Subcutaneous abdominal adipose tissue (tissue), 5 donors: ENCODE measurements around the gene MKNK2.

Experiments used
- H3K27ac ChIP-seq: one replicate; pipeline ENCODE4 v1.7.0; 2013; ENCODE audit warnings: low read depth, mild to moderate bottlenecking, inconsistent platforms, low read length, moderate library complexity
- H3K27me3 ChIP-seq, 5 donors: one replicate each; pipeline ENCODE4 v1.7.0; 2013; ENCODE audit warnings: low read length in 5 of 5, inconsistent platforms in 1 of 5; ENCODE audit not compliant: control insufficient read depth in 5 of 5, insufficient read depth in 4 of 5
- H3K36me3 ChIP-seq, 5 donors: one replicate each; pipeline ENCODE4 v1.7.0; 2013; ENCODE audit warnings: low read length in 5 of 5; ENCODE audit not compliant: control insufficient read depth in 5 of 5, insufficient read depth in 5 of 5
- H3K4me1 ChIP-seq, 5 donors: one replicate each; pipeline ENCODE4 v1.7.0; 2013; ENCODE audit warnings: low read length in 5 of 5, mild to moderate bottlenecking in 3 of 5, moderate library complexity in 1 of 5; ENCODE audit not compliant: control insufficient read depth in 5 of 5, insufficient read depth in 5 of 5
- H3K4me3 ChIP-seq, 5 donors: one replicate each; pipeline ENCODE4 v1.7.0; 2013; ENCODE audit warnings: low read length in 5 of 5, low read depth in 1 of 5
- H3K9ac ChIP-seq, 5 donors: one replicate each; pipeline ENCODE4 v1.7.0; 2013; ENCODE audit warnings: low read length in 5 of 5, mild to moderate bottlenecking in 4 of 5, moderate library complexity in 3 of 5
- H3K9me3 ChIP-seq, 5 donors: one replicate each; pipeline ENCODE4 v1.7.0; 2013; ENCODE audit warnings: low read length in 5 of 5; ENCODE audit not compliant: control insufficient read depth in 5 of 5
- donor health status: healthy.
- donor health status: healthy.
- donor health status: healthy.
- donor health status: healthy.
- donor health status: healthy.

Gene MKNK2

GRCh38 chr19:2050991-2051772 lies at the start of gene MKNK2:
TSS of gene MKNK2 (minus strand) at chr19:2051244. CDS start at chr19:2050851, 393 bp downstream.
- Histone ChIP-seq H3K4me1 (peaks cover 24 to 76% (median 72%) of the 10 kb centered on the region in 5 donors), H3K9me3 (no peaks in the 10 kb centered on the region), H3K27ac (peak within 1 kb of the TSS; percentile 98), H3K4me3 (peak within 1 kb of the TSS; percentile 72 to 98 (median 93)), H3K36me3 (peaks cover 0 to 22% (median 16%) of the 10 kb centered on the region in 5 donors), H3K9ac (peak within 1 kb of the TSS; percentile 89 to 95 (median 90)), H3K27me3 (peaks cover 0 to 4% (median 0%) of the 10 kb centered on the region in 5 donors)

DNA sequence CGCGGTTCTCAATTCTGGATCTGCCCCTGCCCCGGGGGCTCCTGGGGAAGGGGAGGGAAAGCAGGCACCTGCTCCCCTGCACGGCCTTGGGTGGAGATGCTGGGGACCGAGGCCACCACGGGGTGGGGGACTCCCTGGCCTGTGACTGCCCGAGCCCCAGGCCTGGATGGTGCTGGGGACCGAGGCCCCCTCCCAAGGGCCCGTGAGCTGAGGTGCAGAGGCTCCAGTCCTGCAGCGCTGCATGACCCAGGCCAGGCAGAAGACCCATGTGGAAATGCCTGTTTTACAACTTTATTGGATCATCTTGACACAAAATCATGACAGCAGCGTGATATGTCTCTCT lies 49.6 kb upstream of the MKNK2 start:
- H3K36me3 ChIP-seq, result peaks cover 0 to 53% (median 39%) of the 10 kb centered on the region in 5 donors
- H3K4me3 ChIP-seq, result no peak overlapping the region
- no peak overlapping the region for H3K27ac ChIP-seq
- H3K27me3 ChIP-seq, result no peaks in the 10 kb centered on the region
- H3K9me3 ChIP-seq, result peaks cover 0 to 2% (median 0%) of the 10 kb centered on the region in 5 donors
- peaks cover 1 to 12% (median 11%) of the 10 kb centered on the region in 5 donors for H3K4me1 ChIP-seq
- no peak overlapping the region for H3K9ac ChIP-seq

DNA sequence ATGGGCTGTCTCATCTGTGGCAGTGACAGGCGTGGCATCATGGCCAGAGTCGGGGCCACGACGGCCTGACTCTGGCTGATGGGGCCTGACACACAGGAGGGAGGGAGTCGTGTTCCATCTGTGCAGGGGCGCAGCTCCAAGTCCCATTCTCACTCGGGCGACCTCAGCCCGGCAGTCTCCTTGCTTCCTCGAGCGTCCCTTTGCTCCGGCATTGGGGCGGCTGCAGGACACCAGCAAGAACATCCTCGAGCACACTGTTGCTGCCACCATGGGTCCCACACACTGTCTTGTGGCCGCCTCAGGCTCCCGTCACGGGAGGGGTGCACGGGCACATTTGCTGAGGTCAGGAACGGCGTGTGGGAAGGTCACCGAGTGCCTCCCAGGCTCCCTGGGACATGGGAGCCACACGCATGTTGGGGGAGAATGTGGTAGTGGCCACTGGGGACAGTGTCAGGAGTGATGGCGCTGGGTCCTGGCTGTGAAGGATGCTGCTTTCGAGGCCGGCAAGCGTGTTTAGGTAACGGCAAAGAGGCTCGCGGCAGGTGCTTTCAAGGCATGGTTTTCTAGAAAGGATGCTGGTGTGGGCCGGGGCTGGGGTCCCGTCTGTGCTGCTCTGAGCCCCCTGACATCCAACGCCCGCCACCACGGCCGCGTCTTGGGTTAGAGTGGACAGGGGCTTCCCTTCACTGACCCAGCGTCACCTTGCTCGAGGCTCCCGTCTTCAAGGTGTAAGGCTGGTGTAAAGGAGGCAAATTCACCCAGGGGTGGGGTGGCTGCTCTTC lies 49.1 kb upstream of the MKNK2 start:
- Histone ChIP-seq H3K4me3 (no peak overlapping the region), H3K36me3 (peaks cover 0 to 48% (median 35%) of the 10 kb centered on the region in 5 donors), H3K27me3 (no peaks in the 10 kb centered on the region), H3K9me3 (no peaks in the 10 kb centered on the region), H3K27ac (no peak overlapping the region), H3K9ac (no peak overlapping the region), H3K4me1 (peaks cover 1 to 18% (median 16%) of the 10 kb centered on the region in 5 donors)

- no peaks in the 10 kb centered on the region for H3K9me3 ChIP-seq
- peaks cover 5 to 29% (median 26%) of the 10 kb centered on the region in 5 donors for H3K4me1 ChIP-seq
- no peak overlapping the region for H3K27ac ChIP-seq
- H3K4me3 ChIP-seq, result no peak overlapping the region
- H3K9ac ChIP-seq, result no peak overlapping the region
- peaks cover 0 to 42% (median 35%) of the 10 kb centered on the region in 5 donors for H3K36me3 ChIP-seq
- no peaks in the 10 kb centered on the region for H3K27me3 ChIP-seq
Measured at GRCh38 chr19:2099054-2099501, 48.0 kb upstream of the MKNK2 start.

DNA sequence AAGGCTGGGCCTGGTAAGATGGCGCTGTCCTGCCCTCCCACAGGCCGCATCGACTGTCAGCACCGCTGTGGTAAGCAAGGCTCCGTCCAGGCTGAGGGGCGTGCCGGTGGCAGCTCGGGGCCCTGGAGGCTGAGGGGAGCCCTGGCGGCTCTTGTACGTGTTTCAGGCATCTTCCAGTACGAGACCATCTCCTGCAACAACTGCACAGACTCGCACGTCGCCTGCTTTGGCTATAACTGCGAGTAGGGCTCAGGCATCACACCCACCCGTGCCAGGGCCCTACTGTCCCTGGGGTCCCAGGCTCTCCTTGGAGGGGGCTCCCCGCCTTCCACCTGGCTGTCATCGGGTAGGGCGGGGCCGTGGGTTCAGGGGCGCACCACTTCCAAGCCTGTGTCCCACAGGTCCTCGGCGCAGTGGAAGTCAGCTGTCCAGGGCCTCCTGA lies 46.9 kb upstream of the MKNK2 start:
- H3K27me3 ChIP-seq, result no peaks in the 10 kb centered on the region
- peaks cover 0 to 39% (median 31%) of the 10 kb centered on the region in 5 donors for H3K36me3 ChIP-seq
- H3K4me3 ChIP-seq, result no peak overlapping the region
- H3K9me3 ChIP-seq, result no peaks in the 10 kb centered on the region
- no peak overlapping the region for H3K9ac ChIP-seq
- H3K27ac ChIP-seq, result no peak overlapping the region
- H3K4me1 ChIP-seq, result peaks cover 5 to 40% (median 33%) of the 10 kb centered on the region in 5 donors

DNA sequence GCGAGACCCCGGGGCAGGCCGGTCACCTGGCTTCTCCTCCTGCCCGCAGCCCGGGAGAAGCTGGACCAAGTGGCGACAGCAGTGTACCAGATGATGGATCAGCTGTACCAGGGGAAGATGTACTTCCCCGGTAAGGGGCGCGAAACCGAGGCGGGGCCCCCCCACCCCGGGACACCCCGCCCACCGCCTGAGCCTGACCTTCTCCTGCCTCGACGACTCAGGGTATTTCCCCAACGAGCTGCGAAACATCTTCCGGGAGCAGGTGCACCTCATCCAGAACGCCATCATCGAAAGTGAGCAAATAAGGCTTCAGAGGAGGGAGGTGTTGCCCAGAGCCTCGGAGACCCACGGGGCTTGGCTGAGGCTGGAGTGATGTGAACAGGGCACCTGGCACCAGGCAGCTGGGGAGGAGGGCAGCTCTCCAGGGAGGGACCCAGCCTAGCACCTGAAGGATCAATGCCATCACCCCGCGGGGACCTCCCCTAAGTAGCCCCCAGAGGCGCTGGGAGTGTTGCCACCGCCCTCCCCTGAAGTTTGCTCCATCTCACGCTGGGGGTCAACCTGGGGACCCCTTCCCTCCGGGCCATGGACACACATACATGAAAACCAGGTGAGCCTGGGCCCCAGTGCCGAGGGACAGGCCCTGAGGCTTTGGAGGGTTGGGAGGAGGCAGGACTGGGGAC lies 46.3 kb upstream of the MKNK2 start:
- Histone ChIP-seq H3K36me3 (peaks cover 0 to 36% (median 31%) of the 10 kb centered on the region in 5 donors), H3K27ac (no peak overlapping the region), H3K4me3 (peak overlapping the region in 4 of 5 donors; percentile 56 to 69 (median 64)), H3K4me1 (peaks cover 5 to 45% (median 35%) of the 10 kb centered on the region in 5 donors), H3K27me3 (no peaks in the 10 kb centered on the region), H3K9me3 (no peaks in the 10 kb centered on the region), H3K9ac (peak overlapping the region in 3 of 5 donors; percentile 30 to 62 (median 33))

- peak within 1 kb of the TSS in 4 of 5 donors; percentile 54 to 88 (median 75) for H3K9ac ChIP-seq
- H3K4me1 ChIP-seq, result peaks cover 5 to 51% (median 39%) of the 10 kb centered on the region in 5 donors
Measured at GRCh38 chr19:2096480-2097202, 45.6 kb upstream of the MKNK2 start, which contains the start of gene IZUMO4. TSS of gene IZUMO4 (plus strand) at chr19:2096915. CDS start at chr19:2096946, 31 bp downstream.

DNA sequence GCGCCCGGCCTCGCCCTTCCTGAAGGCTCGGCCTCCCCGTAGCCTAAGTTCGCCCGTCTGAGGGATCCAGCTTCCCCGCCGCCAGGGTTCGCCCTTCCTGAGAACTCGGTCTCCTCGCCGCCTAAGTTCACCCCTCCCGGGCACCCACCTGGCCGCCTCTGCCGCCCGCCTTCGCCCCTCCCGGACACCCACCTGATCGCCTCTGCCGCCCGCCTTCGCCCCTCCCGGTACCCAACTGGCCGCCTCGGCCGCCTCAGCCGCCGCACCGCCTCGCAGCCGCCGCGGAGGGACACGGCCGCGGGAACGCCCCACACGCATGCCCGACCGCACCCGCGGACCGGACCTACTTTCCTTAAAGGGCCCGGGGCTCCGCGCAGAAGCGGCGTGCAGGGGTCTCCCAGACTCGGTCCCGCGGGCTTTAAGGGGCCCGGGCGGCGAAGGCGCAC lies 45.0 kb upstream of the MKNK2 start, which contains the start of gene MOB3A:
TSS of gene MOB3A (minus strand) at position 293 of the 446 bp plus-strand sequence. CDS start 17,766 bp downstream, outside the sequence.
- Histone ChIP-seq H3K27me3 (no peaks in the 10 kb centered on the region), H3K4me1 (peaks cover 6 to 57% (median 42%) of the 10 kb centered on the region in 5 donors), H3K27ac (peak within 1 kb of the TSS; percentile 57), H3K4me3 (peak within 1 kb of the TSS; percentile 68 to 80 (median 70)), H3K36me3 (peaks cover 0 to 25% (median 20%) of the 10 kb centered on the region in 5 donors), H3K9me3 (no peaks in the 10 kb centered on the region), H3K9ac (peak within 1 kb of the TSS in 4 of 5 donors; percentile 54 to 88 (median 75))

More at GRCh38 chr19:2096480-2097202, 45.6 kb upstream of the MKNK2 start, which contains the start of gene IZUMO4:
- peaks cover 0 to 30% (median 26%) of the 10 kb centered on the region in 5 donors for H3K36me3 ChIP-seq
- peak within 1 kb of the TSS; percentile 68 to 80 (median 70) for H3K4me3 ChIP-seq
- H3K9me3 ChIP-seq, result no peaks in the 10 kb centered on the region
- peak within 1 kb of the TSS; percentile 57 for H3K27ac ChIP-seq
- no peaks in the 10 kb centered on the region for H3K27me3 ChIP-seq
